A549 (cell line): ENCODE data around the gene FOXI2. TPM values are rescaled to one million over a fixed set of nuclear protein-coding genes. Genes with fewer than 3 reads are reported as not detected.

Experiments used
- ATAC-seq, 2 experiments: fragments of 200-7000 bp in 1 of 2; fragments of >200 bp in 1 of 2; cut with Nextera tagmentation in 1 of 2; cut with Tn5 transposase in 1 of 2; 3 replicates each; pipeline versions ENCODE4 v1.8.0 to v1.9.1; 2018 to 2020; ENCODE audit warnings: mild to moderate bottlenecking in 1 of 2, moderate library complexity in 1 of 2
- CTCF ChIA-PET: fragments of 300-600 bp; sonication (Branson Sonifier 250); formaldehyde crosslinking; extraction: SDS; loops from one replicate; lab custom pipeline; 2021; ENCODE audit warnings: antibody characterized with exemption, inconsistent platforms; lab: Yijun Ruan, JAX
- POLR2A ChIA-PET: fragments of 350-600 bp; formaldehyde crosslinking; extraction: SDS; loops from one replicate; lab custom pipeline; 2021; ENCODE audit warnings: antibody characterized with exemption, inconsistent platforms; lab: Yijun Ruan, JAX
- DNase-seq, 2 experiments: peaks; one replicate each; pipeline versions ENCODE4 v3.0.0 to v3.0.0-alpha.2; 2011 to 2016; ENCODE audit warnings: low read depth in 1 of 2, low spot score in 1 of 2
- FAIRE-seq: peaks from 2 replicates; lab custom pipeline; 2011; peaks lifted over from hg19 to GRCh38; lab: Jason Lieb, UNC
- H3K27ac ChIP-seq, 2 experiments: fragments of >200 bp; sonication (Bioruptor Twin); formaldehyde crosslinking; 3 replicates each; pipeline ENCODE4 v1.5.1; 2016 to 2017
- H3K4me1 ChIP-seq: fragments of >200 bp; sonication (Bioruptor Twin); formaldehyde crosslinking; 3 replicates; pipeline ENCODE4 v1.6.1; 2016
- H3K4me2 ChIP-seq: fragments of >200 bp; sonication (Bioruptor Twin); formaldehyde crosslinking; 3 replicates; pipeline ENCODE4 v1.6.1; 2016
- H3K4me3 ChIP-seq: fragments of >200 bp; sonication (Bioruptor Twin); formaldehyde crosslinking; 3 replicates; pipeline ENCODE4 v1.5.1; 2016
- H3K9me3 ChIP-seq: fragments of >200 bp; sonication (Bioruptor Twin); formaldehyde crosslinking; 3 replicates; pipeline ENCODE4 v1.6.1; 2016
- ATOH8 ChIP-seq: fragments of 250-450 bp; sonication (Bioruptor Pico); IDR thresholded peaks from 2 replicates; pipeline ENCODE4 v1.5.0; 2020; ENCODE audit warnings: low read depth, mild to moderate bottlenecking, moderate library complexity
- CBX8 ChIP-seq: fragments of 200-600 bp; sonication (generic); IDR thresholded peaks from 2 replicates; pipeline ENCODE4 v1.6.1; 2016
- HMGXB4 ChIP-seq: fragments of 250-450 bp; sonication (Bioruptor Pico); IDR thresholded peaks from 2 replicates; pipeline ENCODE4 v1.5.0; 2021; ENCODE audit warnings: mild to moderate bottlenecking, moderate library complexity, borderline replicate concordance
- HOXA7 ChIP-seq: fragments of 250-450 bp; sonication (Bioruptor Pico); IDR thresholded peaks from 2 replicates; pipeline ENCODE4 v1.5.0; 2020; ENCODE audit warnings: mild to moderate bottlenecking, moderate library complexity
- PBX3 ChIP-seq: IDR thresholded peaks from 2 replicates; pipeline ENCODE4 v1.6.1; 2012
- RARB ChIP-seq: fragments of 250-450 bp; sonication (Bioruptor Pico); IDR thresholded peaks from 2 replicates; pipeline ENCODE4 v1.8.0; 2021; ENCODE audit warnings: mild to moderate bottlenecking, moderate library complexity
- RCOR1 ChIP-seq: fragments of 150-350 bp; IDR thresholded peaks from 2 replicates; pipeline ENCODE4 v1.6.1; 2014; ENCODE audit warnings: antibody characterized with exemption, low read length, low read depth
- RFX5 ChIP-seq: fragments of 450-650 bp; IDR thresholded peaks from 2 replicates; pipeline ENCODE4 v1.7.1; 2014; ENCODE audit warnings: antibody characterized with exemption, mild to moderate bottlenecking, moderate library complexity
- USF2 ChIP-seq: fragments of 450-650 bp; IDR thresholded peaks from 2 replicates; pipeline ENCODE4 v1.6.1; 2014; ENCODE audit warnings: antibody characterized with exemption
- ZNF302 ChIP-seq: fragments of 250-450 bp; sonication (Bioruptor Pico); IDR thresholded peaks from 2 replicates; pipeline ENCODE4 v1.9.0; 2021; ENCODE audit warnings: inconsistent platforms, mild to moderate bottlenecking, moderate library complexity
- WGBS: methylation state at CpG from one replicate; pipeline ENCODE4 v1.1.6; 2017; ENCODE audit errors: missing lambda C conversion rate; 5-methylcytosine and 5-hydroxymethylcytosine counted together
- polyA plus RNA-seq, 4 experiments: library from polyadenylated mRNA; depleted of rRNA in 3 of 4; stranded (reverse); fragments of >200 nt; fragmentation: RNase III in 1 of 4; extraction: RNeasy Plus Mini Kit Qiagen cat#74134 plus additional on column Dnase treatment in 1 of 4; gene quantifications; 2 replicates in 3 of 4; 3 replicates in 1 of 4; pipeline ENCODE4 v1.2.3, GENCODE V29; 2011 to 2017
- TF ChIP-seq, protein P1 (sequence below): fragments of 200-600 bp; sonication (generic); IDR thresholded peaks from 2 replicates; pipeline ENCODE4 v1.6.1; 2016; ENCODE audit warnings: antibody characterized with exemption, mild to moderate bottlenecking, moderate library complexity
- TF ChIP-seq, protein P2 (sequence below): fragments of >200 bp; sonication (Bioruptor Twin); formaldehyde crosslinking; IDR thresholded peaks from 3 replicates; pipeline ENCODE4 v1.5.1; 2016

FOXI2 gene
- polyA plus RNA-seq, 2 of the 4 experiments (the other 2 are of a cell fraction): not detected

- TF ChIP-seq HMGXB4 (CRISPR knock-in tag): no peak
Observed at GRCh38 chr10:127735156-127735555, 1.8 kb upstream of the FOXI2 start (continued).

DNA sequence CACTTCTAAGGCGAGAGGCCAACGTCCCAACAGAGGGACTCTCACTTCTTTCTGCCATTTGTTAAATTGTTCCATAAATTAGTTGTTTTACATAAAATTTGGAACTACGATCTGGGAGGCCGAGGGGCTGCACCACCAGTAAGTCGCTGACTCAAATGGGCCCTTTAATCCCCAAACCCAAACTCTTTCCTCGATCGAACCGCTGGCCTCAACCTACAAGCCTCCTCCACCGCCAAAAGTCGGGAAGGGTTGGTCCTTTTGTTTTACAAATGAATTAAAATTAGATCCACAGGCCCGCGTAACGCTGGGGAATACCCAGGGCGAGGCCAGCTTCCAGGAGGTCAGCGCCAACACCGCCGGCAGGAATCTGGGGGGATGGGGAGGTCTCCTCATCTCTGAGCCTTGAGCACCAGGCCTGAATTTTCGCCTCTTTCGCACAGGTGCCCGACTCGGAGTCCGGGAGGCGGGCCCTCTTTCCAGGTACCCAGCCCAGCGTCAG lies 1.2 kb upstream of the FOXI2 start:
- ATAC-seq (no peak), DNase-seq (no peak), FAIRE-seq (no peak)
- Histone ChIP-seq H3K27ac (no peak overlapping the region), H3K4me3 (no peak overlapping the region)
- TF ChIP-seq USF2: no peak
- no peak for TF ChIP-seq ZNF302 (CRISPR knock-in tag)
- no peak for TF ChIP-seq RCOR1
- TF ChIP-seq, protein P1, sequence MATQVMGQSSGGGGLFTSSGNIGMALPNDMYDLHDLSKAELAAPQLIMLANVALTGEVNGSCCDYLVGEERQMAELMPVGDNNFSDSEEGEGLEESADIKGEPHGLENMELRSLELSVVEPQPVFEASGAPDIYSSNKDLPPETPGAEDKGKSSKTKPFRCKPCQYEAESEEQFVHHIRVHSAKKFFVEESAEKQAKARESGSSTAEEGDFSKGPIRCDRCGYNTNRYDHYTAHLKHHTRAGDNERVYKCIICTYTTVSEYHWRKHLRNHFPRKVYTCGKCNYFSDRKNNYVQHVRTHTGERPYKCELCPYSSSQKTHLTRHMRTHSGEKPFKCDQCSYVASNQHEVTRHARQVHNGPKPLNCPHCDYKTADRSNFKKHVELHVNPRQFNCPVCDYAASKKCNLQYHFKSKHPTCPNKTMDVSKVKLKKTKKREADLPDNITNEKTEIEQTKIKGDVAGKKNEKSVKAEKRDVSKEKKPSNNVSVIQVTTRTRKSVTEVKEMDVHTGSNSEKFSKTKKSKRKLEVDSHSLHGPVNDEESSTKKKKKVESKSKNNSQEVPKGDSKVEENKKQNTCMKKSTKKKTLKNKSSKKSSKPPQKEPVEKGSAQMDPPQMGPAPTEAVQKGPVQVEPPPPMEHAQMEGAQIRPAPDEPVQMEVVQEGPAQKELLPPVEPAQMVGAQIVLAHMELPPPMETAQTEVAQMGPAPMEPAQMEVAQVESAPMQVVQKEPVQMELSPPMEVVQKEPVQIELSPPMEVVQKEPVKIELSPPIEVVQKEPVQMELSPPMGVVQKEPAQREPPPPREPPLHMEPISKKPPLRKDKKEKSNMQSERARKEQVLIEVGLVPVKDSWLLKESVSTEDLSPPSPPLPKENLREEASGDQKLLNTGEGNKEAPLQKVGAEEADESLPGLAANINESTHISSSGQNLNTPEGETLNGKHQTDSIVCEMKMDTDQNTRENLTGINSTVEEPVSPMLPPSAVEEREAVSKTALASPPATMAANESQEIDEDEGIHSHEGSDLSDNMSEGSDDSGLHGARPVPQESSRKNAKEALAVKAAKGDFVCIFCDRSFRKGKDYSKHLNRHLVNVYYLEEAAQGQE: no peak
- TF ChIP-seq ATOH8 (CRISPR knock-in tag): no peak
- no peak for TF ChIP-seq RFX5
- TF ChIP-seq HMGXB4 (CRISPR knock-in tag): no peak
- no peak for TF ChIP-seq RARB (CRISPR knock-in tag)
- TF ChIP-seq, protein P2, sequence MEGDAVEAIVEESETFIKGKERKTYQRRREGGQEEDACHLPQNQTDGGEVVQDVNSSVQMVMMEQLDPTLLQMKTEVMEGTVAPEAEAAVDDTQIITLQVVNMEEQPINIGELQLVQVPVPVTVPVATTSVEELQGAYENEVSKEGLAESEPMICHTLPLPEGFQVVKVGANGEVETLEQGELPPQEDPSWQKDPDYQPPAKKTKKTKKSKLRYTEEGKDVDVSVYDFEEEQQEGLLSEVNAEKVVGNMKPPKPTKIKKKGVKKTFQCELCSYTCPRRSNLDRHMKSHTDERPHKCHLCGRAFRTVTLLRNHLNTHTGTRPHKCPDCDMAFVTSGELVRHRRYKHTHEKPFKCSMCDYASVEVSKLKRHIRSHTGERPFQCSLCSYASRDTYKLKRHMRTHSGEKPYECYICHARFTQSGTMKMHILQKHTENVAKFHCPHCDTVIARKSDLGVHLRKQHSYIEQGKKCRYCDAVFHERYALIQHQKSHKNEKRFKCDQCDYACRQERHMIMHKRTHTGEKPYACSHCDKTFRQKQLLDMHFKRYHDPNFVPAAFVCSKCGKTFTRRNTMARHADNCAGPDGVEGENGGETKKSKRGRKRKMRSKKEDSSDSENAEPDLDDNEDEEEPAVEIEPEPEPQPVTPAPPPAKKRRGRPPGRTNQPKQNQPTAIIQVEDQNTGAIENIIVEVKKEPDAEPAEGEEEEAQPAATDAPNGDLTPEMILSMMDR: no peak
- no peak for TF ChIP-seq HOXA7
- no peak for TF ChIP-seq CBX8
- no peak for TF ChIP-seq PBX3
- TF ChIP-seq, all 56 proteins: peak for 0
- H3K4me2 ChIP-seq: no peak overlapping the region
- 27% methylated on average over 17 of the region's 24 CpGs for WGBS
- ChIA-PET POLR2A (no interaction called here), CTCF (interaction anchor here (1.3 kb wide), 1 partner anchor 20 kb away, joined by 5 read pairs; no protein-coding TSS in a partner anchor)
- no peaks in the 10 kb centered on the region for H3K9me3 ChIP-seq
- H3K4me1 ChIP-seq: no peaks in the 10 kb centered on the region
